ENCODE results near the gene ACTR8.

ACTR8 gene

DNA sequence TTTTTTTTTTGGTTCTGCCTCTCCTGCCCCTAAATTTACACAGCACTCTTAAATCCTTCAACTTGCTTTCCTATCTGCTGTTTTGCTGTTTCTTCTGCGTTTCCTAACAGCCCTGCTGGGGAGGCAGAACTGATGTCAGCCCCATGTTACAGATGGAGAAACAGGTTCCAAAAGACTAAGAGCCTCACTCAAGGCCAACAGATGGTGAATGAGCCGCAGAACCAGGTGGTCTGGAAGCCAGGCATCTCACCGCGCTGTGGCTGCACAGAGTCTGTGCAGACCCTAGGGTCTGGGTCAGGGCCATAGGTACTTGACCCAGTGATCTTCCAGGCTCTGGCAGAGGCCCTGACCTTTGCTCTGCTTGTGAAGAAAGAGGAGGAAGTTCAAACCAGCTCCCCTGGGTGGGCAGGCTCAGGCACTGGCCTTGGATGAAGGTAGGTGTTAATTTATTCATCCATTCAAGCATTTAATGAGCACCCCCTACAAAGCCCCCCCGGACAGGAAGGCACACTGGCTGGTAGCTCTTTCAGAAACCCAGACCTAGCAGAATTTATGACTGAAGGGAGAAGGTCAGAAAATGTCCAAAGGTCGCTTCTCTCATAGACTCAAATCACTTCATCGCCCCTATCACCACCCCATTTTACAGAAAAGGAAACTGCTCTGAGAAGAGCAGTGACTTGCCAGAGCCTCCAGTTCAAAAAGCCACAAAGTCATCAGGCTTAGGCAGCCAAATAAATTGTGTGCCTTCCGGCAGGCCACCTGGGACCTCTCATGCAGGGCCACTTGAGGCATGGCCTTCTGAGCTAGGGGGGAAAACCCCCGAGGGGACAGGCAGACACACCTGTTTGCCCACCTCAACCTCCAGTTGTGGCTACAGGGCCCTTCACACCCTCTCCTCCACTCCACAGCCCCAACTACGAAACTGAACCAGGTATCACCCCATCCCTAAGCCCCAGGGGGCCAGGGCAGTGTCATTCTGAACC, 38.5 kb downstream of the ACTR8 start:
- Histone ChIP-seq H3K4me2 (ENCODE audit: low read depth, low read length, poor library complexity, severe bottlenecking) (no peak overlapping the region), H3K4me3 (ENCODE audit: low read length, poor library complexity, severe bottlenecking) (no peak overlapping the region)

DNA sequence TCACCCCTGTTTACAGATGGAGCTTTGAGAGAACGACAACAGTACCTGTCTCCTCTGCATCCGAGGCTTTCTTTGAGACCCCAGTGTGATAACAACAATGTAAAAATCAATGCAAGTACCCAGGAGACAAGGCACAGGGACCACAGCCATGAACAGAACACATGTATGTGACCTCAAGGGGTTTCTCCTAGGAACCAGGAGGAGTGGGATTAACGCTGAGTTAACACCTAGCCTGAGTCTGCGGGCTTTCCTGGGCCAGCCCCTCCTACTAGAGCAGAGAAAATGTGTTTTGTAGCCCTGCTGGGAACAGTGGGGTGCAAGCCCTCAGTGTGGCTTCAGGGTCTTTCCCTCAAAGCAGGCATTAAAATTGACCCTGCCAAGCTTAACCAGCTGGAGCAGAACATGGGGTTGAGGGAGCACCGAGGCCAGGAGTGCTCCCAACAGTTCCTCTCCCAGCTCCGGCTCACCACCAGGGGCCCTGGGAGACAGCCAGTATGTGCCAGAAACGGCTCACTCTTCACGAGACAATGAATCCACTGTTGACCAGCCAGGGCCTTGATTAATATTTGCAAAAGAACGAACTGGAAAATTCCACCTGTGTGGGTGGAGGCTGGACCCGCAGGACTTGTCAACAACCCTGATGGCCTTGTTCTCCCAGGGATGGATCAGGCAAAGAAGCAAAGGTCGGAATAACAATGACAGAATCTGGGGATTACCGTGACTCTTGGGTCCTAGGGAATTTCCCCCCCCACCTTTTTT, 39.3 kb downstream of the ACTR8 start:
- Histone ChIP-seq H4K20me1 (ENCODE audit: insufficient read depth, low read length, poor library complexity, severe bottlenecking) (no peaks in the 10 kb centered on the region), H3K27me3 (ENCODE audit: insufficient read depth, low read length, poor library complexity, severe bottlenecking) (no peaks in the 10 kb centered on the region), H2AFZ (ENCODE audit: low read length) (no peak overlapping the region), H3F3A (ENCODE audit: low read depth) (no peaks in the 10 kb centered on the region), H3K4me1 (ENCODE audit: insufficient read depth, low read length, poor library complexity, severe bottlenecking) (no peaks in the 10 kb centered on the region), H3K4me3 (ENCODE audit: low read length, poor library complexity, severe bottlenecking) (no peak overlapping the region), H3K9me2 (replicated peaks; ENCODE audit: low read depth, low read length) (no peaks in the 10 kb centered on the region), H3K4me2 (ENCODE audit: low read depth, low read length, poor library complexity, severe bottlenecking) (no peak overlapping the region), H3K9me3 (ENCODE audit: insufficient read depth, low read depth, low read length) (no peaks in the 10 kb centered on the region), H3K9ac (ENCODE audit: low read depth, low read length, poor library complexity, severe bottlenecking) (no peak overlapping the region), H3K36me3 (ENCODE audit: insufficient read depth, low read length) (no peaks in the 10 kb centered on the region), H3K79me2 (ENCODE audit: insufficient read depth, low read length) (no peaks in the 10 kb centered on the region)
- TF ChIP-seq, protein P1, sequence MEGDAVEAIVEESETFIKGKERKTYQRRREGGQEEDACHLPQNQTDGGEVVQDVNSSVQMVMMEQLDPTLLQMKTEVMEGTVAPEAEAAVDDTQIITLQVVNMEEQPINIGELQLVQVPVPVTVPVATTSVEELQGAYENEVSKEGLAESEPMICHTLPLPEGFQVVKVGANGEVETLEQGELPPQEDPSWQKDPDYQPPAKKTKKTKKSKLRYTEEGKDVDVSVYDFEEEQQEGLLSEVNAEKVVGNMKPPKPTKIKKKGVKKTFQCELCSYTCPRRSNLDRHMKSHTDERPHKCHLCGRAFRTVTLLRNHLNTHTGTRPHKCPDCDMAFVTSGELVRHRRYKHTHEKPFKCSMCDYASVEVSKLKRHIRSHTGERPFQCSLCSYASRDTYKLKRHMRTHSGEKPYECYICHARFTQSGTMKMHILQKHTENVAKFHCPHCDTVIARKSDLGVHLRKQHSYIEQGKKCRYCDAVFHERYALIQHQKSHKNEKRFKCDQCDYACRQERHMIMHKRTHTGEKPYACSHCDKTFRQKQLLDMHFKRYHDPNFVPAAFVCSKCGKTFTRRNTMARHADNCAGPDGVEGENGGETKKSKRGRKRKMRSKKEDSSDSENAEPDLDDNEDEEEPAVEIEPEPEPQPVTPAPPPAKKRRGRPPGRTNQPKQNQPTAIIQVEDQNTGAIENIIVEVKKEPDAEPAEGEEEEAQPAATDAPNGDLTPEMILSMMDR (conservative IDR thresholded peaks at IDR 0.05; ENCODE audit: low read length), result no peak
- no peak for TF ChIP-seq EZH2phosphoT487 (IDR thresholded peaks at IDR 0.05; ENCODE audit: borderline replicate concordance)

More for the DNA sequence above, 38.5 kb downstream of the ACTR8 start:
- Histone ChIP-seq H3K36me3 (ENCODE audit: insufficient read depth, low read length) (no peaks in the 10 kb centered on the region), H3K9ac (ENCODE audit: low read depth, low read length, poor library complexity, severe bottlenecking) (no peak overlapping the region), H3K9me2 (replicated peaks; ENCODE audit: low read depth, low read length) (no peaks in the 10 kb centered on the region), H3K9me3 (ENCODE audit: insufficient read depth, low read depth, low read length) (no peaks in the 10 kb centered on the region), H3F3A (ENCODE audit: low read depth) (no peaks in the 10 kb centered on the region), H3K79me2 (ENCODE audit: insufficient read depth, low read length) (no peaks in the 10 kb centered on the region), H3K4me1 (ENCODE audit: insufficient read depth, low read length, poor library complexity, severe bottlenecking) (no peaks in the 10 kb centered on the region), H4K20me1 (ENCODE audit: insufficient read depth, low read length, poor library complexity, severe bottlenecking) (no peaks in the 10 kb centered on the region), H2AFZ (ENCODE audit: low read length) (no peak overlapping the region), H3K27me3 (ENCODE audit: insufficient read depth, low read length, poor library complexity, severe bottlenecking) (no peaks in the 10 kb centered on the region)
- TF ChIP-seq EZH2phosphoT487 (IDR thresholded peaks at IDR 0.05; ENCODE audit: borderline replicate concordance), result no peak
- TF ChIP-seq, protein P1 (conservative IDR thresholded peaks at IDR 0.05; ENCODE audit: low read length), result no peak

DNA sequence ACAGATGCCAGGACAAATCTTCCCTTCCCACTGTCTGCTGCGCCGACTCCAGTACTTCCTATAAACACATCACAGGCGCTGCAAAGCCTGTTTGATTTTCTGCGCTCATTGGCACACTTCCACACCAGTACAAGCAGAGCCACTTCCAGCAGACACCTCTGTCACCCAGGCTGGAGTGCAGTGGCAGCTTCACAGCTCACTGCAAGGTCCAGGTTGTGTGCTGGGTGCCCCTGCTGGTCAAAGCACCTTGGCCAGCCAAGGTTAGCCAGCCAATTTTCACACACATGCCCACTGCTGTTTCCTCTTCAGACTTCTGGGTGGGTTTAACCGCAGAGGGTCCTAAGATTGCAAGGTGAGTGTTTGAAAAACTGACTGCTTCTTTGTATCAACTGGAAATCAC, 40.7 kb downstream of the ACTR8 start:
- Histone ChIP-seq H2AFZ (ENCODE audit: low read length) (no peak overlapping the region), H3K9ac (ENCODE audit: low read depth, low read length, poor library complexity, severe bottlenecking) (no peak overlapping the region), H3K4me1 (ENCODE audit: insufficient read depth, low read length, poor library complexity, severe bottlenecking) (no peaks in the 10 kb centered on the region), H4K20me1 (ENCODE audit: insufficient read depth, low read length, poor library complexity, severe bottlenecking) (no peaks in the 10 kb centered on the region), H3K27me3 (ENCODE audit: insufficient read depth, low read length, poor library complexity, severe bottlenecking) (no peaks in the 10 kb centered on the region), H3K4me3 (ENCODE audit: low read length, poor library complexity, severe bottlenecking) (no peak overlapping the region), H3K9me3 (ENCODE audit: insufficient read depth, low read depth, low read length) (no peaks in the 10 kb centered on the region), H3K79me2 (ENCODE audit: insufficient read depth, low read length) (no peaks in the 10 kb centered on the region), H3K9me2 (replicated peaks; ENCODE audit: low read depth, low read length) (no peaks in the 10 kb centered on the region), H3K4me2 (ENCODE audit: low read depth, low read length, poor library complexity, severe bottlenecking) (no peak overlapping the region), H3F3A (ENCODE audit: low read depth) (no peaks in the 10 kb centered on the region), H3K36me3 (ENCODE audit: insufficient read depth, low read length) (no peaks in the 10 kb centered on the region)
- TF ChIP-seq, protein P1 (conservative IDR thresholded peaks at IDR 0.05; ENCODE audit: low read length), result no peak
- TF ChIP-seq EZH2phosphoT487 (IDR thresholded peaks at IDR 0.05; ENCODE audit: borderline replicate concordance), result no peak
